K562 (cell line): ENCODE data around the gene BRD4. TPM values are rescaled to one million over a fixed set of nuclear protein-coding genes. Genes with fewer than 3 reads are reported as not detected.
A peak's percentile ranks its signal among the peaks of the same experiment; 100 is the strongest.

Experiments used
- ATAC-seq: fragments of 200-7000 bp; cut with Tn5 transposase; 3 replicates; pipeline ENCODE4 v1.9.1; 2020; ENCODE audit warnings: moderate library complexity
- BruUV-seq: library from RNA; stranded (reverse); fragments of 400-500 nt; replicated peaks from 2 replicates; lab custom pipeline; 2021; lab: Mats Ljungman, UMichigan
- CTCF ChIA-PET: fragments of 300-600 bp; formaldehyde crosslinking; extraction: SDS; loops from one replicate; lab custom pipeline; 2021; ENCODE audit warnings: low intra/inter-chr PET ratio; lab: Yijun Ruan, JAX
- POLR2A ChIA-PET: fragments of 300-600, 350-650 bp; sonication (Branson Sonifier 250); formaldehyde crosslinking; extraction: SDS; loops from one replicate; lab custom pipeline; 2021; ENCODE audit warnings: antibody characterized with exemption, inconsistent platforms; lab: Yijun Ruan, JAX
- DNase-seq, 4 experiments: peaks; one replicate each; pipeline versions ENCODE4 v3.0.0 to v3.0.0-alpha.2; 2011 to 2018; ENCODE audit warnings: low spot score in 3 of 4, mixed read lengths in 3 of 4; ENCODE audit errors: extremely low read depth in 1 of 4
- FAIRE-seq: peaks from 2 replicates; lab custom pipeline; 2011; peaks lifted over from hg19 to GRCh38; lab: Jason Lieb, UNC
- H2AFZ ChIP-seq: 2 replicates; pipeline ENCODE4 v1.6.0; 2011; ENCODE audit warnings: low read depth, low read length, control low read depth, inconsistent platforms
- H3K27ac ChIP-seq: fragments of 200-600 bp; 3 replicates; pipeline ENCODE4 v1.8.0; 2011; ENCODE audit warnings: low read depth, mild to moderate bottlenecking, control low read depth, inconsistent platforms, low read length, moderate library complexity, mixed read lengths; ENCODE audit errors: extremely low read depth
- H3K27me3 ChIP-seq, 2 experiments: fragments of 300-600 bp in 1 of 2; 2 replicates in 1 of 2; 3 replicates in 1 of 2; pipeline versions ENCODE4 v1.6.0 to v1.8.0; 2011; ENCODE audit warnings: inconsistent platforms in 2 of 2, low read length in 2 of 2, mild to moderate bottlenecking in 1 of 2, mixed read lengths in 1 of 2, moderate library complexity in 1 of 2; ENCODE audit not compliant: control insufficient read depth in 2 of 2, insufficient read depth in 2 of 2
- H3K36me3 ChIP-seq: fragments of 300-600 bp; 3 replicates; pipeline ENCODE4 v1.8.0; 2011; ENCODE audit warnings: mild to moderate bottlenecking, low read length, inconsistent platforms; ENCODE audit not compliant: control insufficient read depth, insufficient read depth
- H3K4me1 ChIP-seq, 2 experiments: fragments of 200-600 bp in 1 of 2; replicated peaks in 1 of 2; 2 replicates in 1 of 2; 3 replicates in 1 of 2; pipeline versions ENCODE4 v1.5.1 to v1.8.0; 2011; ENCODE audit warnings: inconsistent platforms in 2 of 2, low read length in 2 of 2, mild to moderate bottlenecking in 1 of 2, mixed read lengths in 1 of 2, moderate library complexity in 1 of 2; ENCODE audit not compliant: control insufficient read depth in 2 of 2, insufficient read depth in 2 of 2
- H3K4me2 ChIP-seq: 2 replicates; pipeline ENCODE4 v1.6.1; 2011; ENCODE audit warnings: low read length, control low read depth, inconsistent platforms, mixed read lengths; ENCODE audit not compliant: insufficient read depth
- H3K4me3 ChIP-seq: fragments of 200-600 bp; sonication (generic), shearing (Covaris generic); 2 replicates; pipeline ENCODE4 v1.5.1; 2016; ENCODE audit warnings: control low read depth, inconsistent platforms
- H3K79me2 ChIP-seq: fragments of 200-600 bp; 3 replicates; pipeline ENCODE4 v1.8.0; 2011; ENCODE audit warnings: low read length, inconsistent platforms; ENCODE audit not compliant: control insufficient read depth, insufficient read depth
- H3K9ac ChIP-seq, 2 experiments: 2 replicates each; pipeline versions ENCODE4 v1.6.0 to v1.6.1; 2011; ENCODE audit warnings: low read depth in 2 of 2, low read length in 2 of 2, control low read depth in 1 of 2, inconsistent platforms in 1 of 2, mild to moderate bottlenecking in 1 of 2, mixed read lengths in 1 of 2; ENCODE audit not compliant: insufficient read depth in 1 of 2
- H3K9me1 ChIP-seq: one replicate; pipeline ENCODE4 v1.6.0; 2011; ENCODE audit warnings: inconsistent platforms, mild to moderate bottlenecking, low read length, moderate library complexity; ENCODE audit not compliant: control insufficient read depth, insufficient read depth
- H3K9me3 ChIP-seq: replicated peaks from 2 replicates; pipeline ENCODE4 v1.5.1; 2011; ENCODE audit warnings: low read depth, low read length, inconsistent platforms; ENCODE audit not compliant: control insufficient read depth, insufficient read depth
- H4K20me1 ChIP-seq: replicated peaks from 2 replicates; pipeline ENCODE4 v1.6.1; 2011; ENCODE audit warnings: low read length, inconsistent platforms, mixed read lengths; ENCODE audit not compliant: control insufficient read depth, insufficient read depth
- NFE2 ChIP-seq: IDR thresholded peaks from 2 replicates; pipeline ENCODE4 v1.6.1; 2014; ENCODE audit warnings: antibody characterized with exemption, low read depth
- POLR2G ChIP-seq: fragments of 200-400 bp; formaldehyde crosslinking; IDR thresholded peaks from 2 replicates; pipeline ENCODE4 v1.6.1; 2017; ENCODE audit warnings: low read depth, mild to moderate bottlenecking, antibody characterized with exemption, low read length, moderate library complexity
- RBM22 ChIP-seq: fragments of 200-400 bp; formaldehyde crosslinking; IDR thresholded peaks from 2 replicates; pipeline ENCODE4 v1.6.1; 2018; ENCODE audit warnings: low read length, low read depth; ENCODE audit not compliant: poor library complexity, severe bottlenecking
- WGBS: fragments of 100-300 bp; shearing (Covaris generic); methylation state at CpG from one replicate; pipeline ENCODE4 v1.1.6; 2016; ENCODE audit warnings: low coverage, mixed read lengths; ENCODE audit not compliant: insufficient coverage; ENCODE audit errors: missing lambda C conversion rate; 5-methylcytosine and 5-hydroxymethylcytosine counted together
- in situ Hi-C: fragments of 300-500 bp; cut with MboI; formaldehyde crosslinking; loops from 4 replicates; pipeline ENCODE4 v1.15.0; 2018; ENCODE audit warnings: inconsistent platforms, mixed read lengths
- intact Hi-C: fragments of 100-400 bp; cut with micrococcal nuclease; formaldehyde crosslinking; loops from 2 replicates; pipeline ENCODE4 v1.14.2; 2022
- polyA plus RNA-seq, 8 experiments: library from polyadenylated mRNA; depleted of rRNA in 4 of 8; stranded (reverse) in 5 of 8; unstranded in 3 of 8; fragments of >200 nt; fragmentation: Nextera tagmentation in 2 of 8; fragmentation: Illumina TruSeq in 1 of 8; extraction: Ambion mirVana in 2 of 8; extraction: Trizol in 1 of 8; gene quantifications; 2 replicates each; pipeline versions ENCODE4 v1.2.1 to v1.2.3, GENCODE V29; 2011 to 2014; ENCODE audit warnings: inconsistent platforms in 1 of 8, missing spikeins in 1 of 8
- total RNA-seq, 7 experiments: library from RNA; depleted of rRNA in 6 of 7; stranded (reverse); fragments of >200 nt in 6 of 7; fragmentation: Illumina TruSeq in 2 of 7; extraction: Trizol in 2 of 7; gene quantifications; 2 replicates each; pipeline versions ENCODE4 v1.2.1 to v1.2.3, GENCODE V29; 2011 to 2021; ENCODE audit warnings: low replicate concordance in 1 of 7
- TF ChIP-seq, protein P1 (sequence below), 2 experiments: fragments of 450-650 bp; IDR thresholded peaks; 2 replicates each; pipeline ENCODE4 v1.6.1; 2018; ENCODE audit warnings: mild to moderate bottlenecking in 2 of 2, low read depth in 1 of 2; ENCODE audit not compliant: partially characterized antibody in 2 of 2

The BRD4 gene
- total and polyA plus RNA-seq, 9 of the 15 experiments (the other 6 are each of a cell fraction or from before 2014, with no cell fraction given), result 1.8 to 105 (median 15.6) TPM

GRCh38 chr19:15240515-15240914 lies 91.8 kb downstream of the BRD4 start:
- CTCF ChIA-PET, result no interaction called here
- H3K9ac ChIP-seq, result peak overlapping the region in 1 of 2 experiments; percentile 58; a peak in 2 of 4 replicates
- in situ Hi-C loops, result no loop called here

More at GRCh38 chr19:15240515-15240914, 91.8 kb downstream of the BRD4 start:
- intact Hi-C loops, result no loop called here
- DNase-seq, result no peak
- ATAC-seq, result no peak
- Histone ChIP-seq H3K9me1 (no peaks in the 10 kb centered on the region), H3K36me3 (peaks cover 90% of the 10 kb centered on the region; the same call in 2 of the 3 replicates), H3K27ac (no peak overlapping the region), H3K27me3 (no peaks in the 10 kb centered on the region), H3K9me3 (no peaks in the 10 kb centered on the region), H3K79me2 (no peaks in the 10 kb centered on the region), H3K4me2 (no peak overlapping the region), H4K20me1 (peaks cover 8% of the 10 kb centered on the region), H2AFZ (no peak overlapping the region), H3K4me3 (no peak overlapping the region), H3K4me1 (no peaks in the 10 kb centered on the region; a peak in 1 of 5 replicates)
- POLR2A ChIA-PET, result interaction anchor here (0.6 to 1.0 kb wide), 2 partner anchors 13 to 22 kb away, joined by 3 read pairs; no protein-coding TSS in a partner anchor
- no peak for FAIRE-seq
- TF ChIP-seq RBM22 (peak; percentile 52), POLR2G (peak; percentile 44; the same call in 1 of the 2 replicates), NFE2 (no peak)
- TF ChIP-seq, protein P1, sequence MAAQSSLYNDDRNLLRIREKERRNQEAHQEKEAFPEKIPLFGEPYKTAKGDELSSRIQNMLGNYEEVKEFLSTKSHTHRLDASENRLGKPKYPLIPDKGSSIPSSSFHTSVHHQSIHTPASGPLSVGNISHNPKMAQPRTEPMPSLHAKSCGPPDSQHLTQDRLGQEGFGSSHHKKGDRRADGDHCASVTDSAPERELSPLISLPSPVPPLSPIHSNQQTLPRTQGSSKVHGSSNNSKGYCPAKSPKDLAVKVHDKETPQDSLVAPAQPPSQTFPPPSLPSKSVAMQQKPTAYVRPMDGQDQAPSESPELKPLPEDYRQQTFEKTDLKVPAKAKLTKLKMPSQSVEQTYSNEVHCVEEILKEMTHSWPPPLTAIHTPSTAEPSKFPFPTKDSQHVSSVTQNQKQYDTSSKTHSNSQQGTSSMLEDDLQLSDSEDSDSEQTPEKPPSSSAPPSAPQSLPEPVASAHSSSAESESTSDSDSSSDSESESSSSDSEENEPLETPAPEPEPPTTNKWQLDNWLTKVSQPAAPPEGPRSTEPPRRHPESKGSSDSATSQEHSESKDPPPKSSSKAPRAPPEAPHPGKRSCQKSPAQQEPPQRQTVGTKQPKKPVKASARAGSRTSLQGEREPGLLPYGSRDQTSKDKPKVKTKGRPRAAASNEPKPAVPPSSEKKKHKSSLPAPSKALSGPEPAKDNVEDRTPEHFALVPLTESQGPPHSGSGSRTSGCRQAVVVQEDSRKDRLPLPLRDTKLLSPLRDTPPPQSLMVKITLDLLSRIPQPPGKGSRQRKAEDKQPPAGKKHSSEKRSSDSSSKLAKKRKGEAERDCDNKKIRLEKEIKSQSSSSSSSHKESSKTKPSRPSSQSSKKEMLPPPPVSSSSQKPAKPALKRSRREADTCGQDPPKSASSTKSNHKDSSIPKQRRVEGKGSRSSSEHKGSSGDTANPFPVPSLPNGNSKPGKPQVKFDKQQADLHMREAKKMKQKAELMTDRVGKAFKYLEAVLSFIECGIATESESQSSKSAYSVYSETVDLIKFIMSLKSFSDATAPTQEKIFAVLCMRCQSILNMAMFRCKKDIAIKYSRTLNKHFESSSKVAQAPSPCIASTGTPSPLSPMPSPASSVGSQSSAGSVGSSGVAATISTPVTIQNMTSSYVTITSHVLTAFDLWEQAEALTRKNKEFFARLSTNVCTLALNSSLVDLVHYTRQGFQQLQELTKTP (IDR thresholded peaks at IDR 0.05; ENCODE audit: low read depth in 1 of 2, partially characterized antibody in 2 of 2), result no peak
- WGBS, result 92% methylated on average over 6 of the region's 9 CpGs
- no TSS peak for BruUV-seq
